WTC11 (cell line): ENCODE measurements around the gene C19orf47.

Experiments used
- TEAD1 ChIP-seq: sonication (generic); formaldehyde crosslinking; IDR thresholded peaks from 2 replicates; pipeline ENCODE4 v1.8.0; 2022; ENCODE audit warnings: mild to moderate bottlenecking, missing genetic modification reagents
- ZNF423 ChIP-seq: fragments of 250-450 bp; sonication (Bioruptor Pico); IDR thresholded peaks from 2 replicates; pipeline ENCODE4 v2.1.2; 2022; ENCODE audit warnings: mild to moderate bottlenecking, moderate library complexity
- TF ChIP-seq, protein P1 (sequence below): sonication (generic); formaldehyde crosslinking; IDR thresholded peaks from 2 replicates; pipeline ENCODE4 v1.8.0; 2022; ENCODE audit warnings: mild to moderate bottlenecking, missing genetic modification reagents
- TF ChIP-seq, protein P2 (sequence below): fragments of 200-600 bp; IDR thresholded peaks from 2 replicates; pipeline ENCODE4 v1.8.0; 2022; ENCODE audit warnings: antibody characterized with exemption
- TF ChIP-seq, protein P3 (sequence below): sonication (generic); formaldehyde crosslinking; IDR thresholded peaks from 2 replicates; pipeline ENCODE4 v1.8.1; 2022; ENCODE audit warnings: mild to moderate bottlenecking, moderate library complexity, missing genetic modification reagents

DNA sequence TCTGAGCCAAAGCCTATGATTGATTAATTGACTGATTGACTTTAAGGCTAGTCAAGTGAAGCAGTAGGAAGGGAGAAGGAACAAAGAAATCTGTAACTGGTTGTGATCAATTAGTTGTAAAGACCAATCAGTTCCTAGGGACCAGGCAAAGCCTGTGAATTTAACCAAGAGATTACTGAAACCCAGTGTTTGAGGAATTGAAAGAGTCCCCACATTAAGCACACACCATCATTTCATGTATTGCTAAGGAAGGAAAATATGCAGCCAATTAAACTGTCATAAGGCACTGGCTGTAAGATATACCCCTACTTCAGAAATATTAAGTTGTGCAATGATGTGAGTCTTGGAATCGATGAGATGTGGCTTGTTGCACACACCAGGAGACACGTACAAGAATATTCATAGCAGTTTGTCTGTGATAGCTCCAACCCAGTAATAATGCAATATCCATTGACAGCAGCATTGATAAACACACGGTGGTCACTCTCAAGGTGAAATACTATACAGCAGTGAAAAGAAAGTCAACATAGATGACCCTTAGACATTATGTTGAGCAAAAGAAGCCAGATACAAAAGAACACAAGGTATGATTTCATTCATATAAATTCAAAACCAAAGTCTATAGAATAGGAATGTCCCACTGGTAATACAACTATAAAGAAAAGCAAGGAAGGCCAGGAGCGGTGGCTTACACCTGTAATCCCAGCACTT lies 9.0 kb downstream of the C19orf47 start:
- TF ChIP-seq, protein P1, sequence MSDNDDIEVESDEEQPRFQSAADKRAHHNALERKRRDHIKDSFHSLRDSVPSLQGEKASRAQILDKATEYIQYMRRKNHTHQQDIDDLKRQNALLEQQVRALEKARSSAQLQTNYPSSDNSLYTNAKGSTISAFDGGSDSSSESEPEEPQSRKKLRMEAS (CRISPR knock-in tag): no peak
- TF ChIP-seq, protein P2, sequence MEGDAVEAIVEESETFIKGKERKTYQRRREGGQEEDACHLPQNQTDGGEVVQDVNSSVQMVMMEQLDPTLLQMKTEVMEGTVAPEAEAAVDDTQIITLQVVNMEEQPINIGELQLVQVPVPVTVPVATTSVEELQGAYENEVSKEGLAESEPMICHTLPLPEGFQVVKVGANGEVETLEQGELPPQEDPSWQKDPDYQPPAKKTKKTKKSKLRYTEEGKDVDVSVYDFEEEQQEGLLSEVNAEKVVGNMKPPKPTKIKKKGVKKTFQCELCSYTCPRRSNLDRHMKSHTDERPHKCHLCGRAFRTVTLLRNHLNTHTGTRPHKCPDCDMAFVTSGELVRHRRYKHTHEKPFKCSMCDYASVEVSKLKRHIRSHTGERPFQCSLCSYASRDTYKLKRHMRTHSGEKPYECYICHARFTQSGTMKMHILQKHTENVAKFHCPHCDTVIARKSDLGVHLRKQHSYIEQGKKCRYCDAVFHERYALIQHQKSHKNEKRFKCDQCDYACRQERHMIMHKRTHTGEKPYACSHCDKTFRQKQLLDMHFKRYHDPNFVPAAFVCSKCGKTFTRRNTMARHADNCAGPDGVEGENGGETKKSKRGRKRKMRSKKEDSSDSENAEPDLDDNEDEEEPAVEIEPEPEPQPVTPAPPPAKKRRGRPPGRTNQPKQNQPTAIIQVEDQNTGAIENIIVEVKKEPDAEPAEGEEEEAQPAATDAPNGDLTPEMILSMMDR: no peak
- TF ChIP-seq TEAD1 (no peak), ZNF423 (CRISPR knock-in tag) (no peak)
- TF ChIP-seq, protein P3, sequence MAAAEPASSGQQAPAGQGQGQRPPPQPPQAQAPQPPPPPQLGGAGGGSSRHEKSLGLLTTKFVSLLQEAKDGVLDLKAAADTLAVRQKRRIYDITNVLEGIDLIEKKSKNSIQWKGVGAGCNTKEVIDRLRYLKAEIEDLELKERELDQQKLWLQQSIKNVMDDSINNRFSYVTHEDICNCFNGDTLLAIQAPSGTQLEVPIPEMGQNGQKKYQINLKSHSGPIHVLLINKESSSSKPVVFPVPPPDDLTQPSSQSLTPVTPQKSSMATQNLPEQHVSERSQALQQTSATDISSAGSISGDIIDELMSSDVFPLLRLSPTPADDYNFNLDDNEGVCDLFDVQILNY (CRISPR knock-in tag): no peak
